Neural cell (in vitro differentiated cells): ENCODE results near the gene CYP4B1. TPM values are rescaled to one million over a fixed set of nuclear protein-coding genes. Genes with fewer than 3 reads are reported as not detected.

ENCODE experiments used
- H2AFZ ChIP-seq: fragments of 200-600, 300-800 bp; sonication (generic), shearing (Covaris generic); 2 replicates; pipeline ENCODE4 v1.6.0; 2014; ENCODE audit warnings: low read depth, mild to moderate bottlenecking, antibody characterized with exemption, low read length, moderate library complexity
- H3F3A ChIP-seq: fragments of 200-600 bp; shearing (Covaris generic); 2 replicates; pipeline ENCODE4 v1.6.1; 2016; ENCODE audit warnings: mild to moderate bottlenecking, moderate library complexity, mixed read lengths, antibody characterized with exemption, low read length; ENCODE audit not compliant: insufficient read depth, poor library complexity, severe bottlenecking
- H3K27ac ChIP-seq: fragments of 200-600, 300-800 bp; sonication (generic), shearing (Covaris generic); 2 replicates; pipeline ENCODE4 v1.5.1; 2014; ENCODE audit warnings: mild to moderate bottlenecking, low read length, moderate library complexity
- H3K27me3 ChIP-seq: fragments of 300-800, 200-600 bp; sonication (generic), shearing (Covaris generic); 2 replicates; pipeline ENCODE4 v1.6.0; 2014; ENCODE audit warnings: mild to moderate bottlenecking, low read depth, low read length, moderate library complexity; ENCODE audit not compliant: insufficient read depth
- H3K36me3 ChIP-seq: fragments of 300-800, 200-600 bp; sonication (generic), shearing (Covaris generic); 2 replicates; pipeline ENCODE4 v1.5.1; 2014; ENCODE audit warnings: mild to moderate bottlenecking, antibody characterized with exemption, low read length, moderate library complexity; ENCODE audit not compliant: insufficient read depth
- H3K4me2 ChIP-seq: fragments of 300-800, 200-600 bp; sonication (generic), shearing (Covaris generic); 2 replicates; pipeline ENCODE4 v1.6.0; 2014; ENCODE audit warnings: mild to moderate bottlenecking, low read length
- H3K4me3 ChIP-seq: fragments of 300-800, 200-600 bp; sonication (generic), shearing (Covaris generic); 2 replicates; pipeline ENCODE4 v1.5.1; 2014; ENCODE audit warnings: mild to moderate bottlenecking, low read length, moderate library complexity
- H3K79me2 ChIP-seq: fragments of 200-600 bp; shearing (Covaris generic); replicated peaks from 2 replicates; pipeline ENCODE4 v1.6.0; 2014; ENCODE audit warnings: mild to moderate bottlenecking, low read length, moderate library complexity; ENCODE audit not compliant: insufficient read depth
- H3K9ac ChIP-seq: fragments of 300-800, 200-600 bp; sonication (generic), shearing (Covaris generic); 2 replicates; pipeline ENCODE4 v1.6.1; 2016; ENCODE audit warnings: mild to moderate bottlenecking, low read length, mixed read lengths
- H3K9me2 ChIP-seq: fragments of 200-600 bp; shearing (Covaris generic); 2 replicates; pipeline ENCODE4 v1.6.1; 2016; ENCODE audit warnings: mild to moderate bottlenecking, low read length, mixed read lengths; ENCODE audit not compliant: insufficient read depth
- H3K9me3 ChIP-seq: fragments of 200-600, 300-800 bp; sonication (generic), shearing (Covaris generic); 2 replicates; pipeline ENCODE4 v1.6.1; 2016; ENCODE audit warnings: mild to moderate bottlenecking, mixed run types, low read length, moderate library complexity, mixed read lengths
- H4K20me1 ChIP-seq: fragments of 200-600 bp; shearing (Covaris generic); 2 replicates; pipeline ENCODE4 v1.6.1; 2016; ENCODE audit warnings: mild to moderate bottlenecking, mixed run types; ENCODE audit not compliant: insufficient read depth
- CTCF ChIP-seq: fragments of 450-650 bp; IDR thresholded peaks from 2 replicates; pipeline ENCODE4 v1.5.1; 2014; ENCODE audit warnings: antibody characterized with exemption, mild to moderate bottlenecking, moderate library complexity; ENCODE audit not compliant: poor library complexity, severe bottlenecking
- EP300 ChIP-seq: fragments of 450-650 bp; conservative IDR thresholded peaks from 2 replicates; pipeline ENCODE4 v1.6.1; 2014; ENCODE audit warnings: antibody characterized with exemption, mild to moderate bottlenecking, moderate library complexity; ENCODE audit not compliant: poor library complexity, severe bottlenecking
- EZH2 ChIP-seq: fragments of 200-600, 300-800 bp; shearing (Covaris generic), sonication (generic); IDR thresholded peaks from 2 replicates; pipeline ENCODE4 v1.6.1; 2014; ENCODE audit warnings: antibody characterized with exemption, low read length, borderline replicate concordance, mild to moderate bottlenecking; ENCODE audit not compliant: insufficient read depth, poor library complexity, severe bottlenecking
- MXI1 ChIP-seq: fragments of 450-650 bp; conservative IDR thresholded peaks from 2 replicates; pipeline ENCODE4 v1.6.1; 2014; ENCODE audit warnings: antibody characterized with exemption, mild to moderate bottlenecking; ENCODE audit not compliant: poor library complexity, severe bottlenecking
- POLR2AphosphoS5 ChIP-seq: IDR thresholded peaks from 2 replicates; pipeline ENCODE4 v1.6.1; 2012
- RAD21 ChIP-seq: fragments of 450-650 bp; conservative IDR thresholded peaks from 2 replicates; pipeline ENCODE4 v1.6.1; 2014; ENCODE audit warnings: antibody characterized with exemption, mild to moderate bottlenecking, moderate library complexity
- REST ChIP-seq: IDR thresholded peaks from 2 replicates; pipeline ENCODE4 v1.6.1; 2012; ENCODE audit warnings: borderline replicate concordance
- SMC3 ChIP-seq: fragments of 450-650 bp; conservative IDR thresholded peaks from 2 replicates; pipeline ENCODE4 v1.6.1; 2014; ENCODE audit warnings: antibody characterized with exemption, mild to moderate bottlenecking, moderate library complexity; ENCODE audit not compliant: poor library complexity
- TAF1 ChIP-seq: IDR thresholded peaks from 2 replicates; pipeline ENCODE4 v1.6.1; 2012; ENCODE audit warnings: low read depth
- polyA plus RNA-seq: library from polyadenylated mRNA; depleted of rRNA; stranded (reverse); fragments of >200 nt; gene quantifications from 2 replicates; pipeline ENCODE4 v1.2.3, GENCODE V29; 2014

The CYP4B1 gene
- polyA plus RNA-seq, 1 donor from 2014 or later: not detected

- no peaks in the 10 kb centered on the region for H3F3A ChIP-seq
- H2AFZ ChIP-seq: no peak overlapping the region
- H3K9me3 ChIP-seq: no peaks in the 10 kb centered on the region
- H3K79me2 ChIP-seq: no peaks in the 10 kb centered on the region
- no peak overlapping the region for H3K4me2 ChIP-seq
- no peaks in the 10 kb centered on the region for H3K36me3 ChIP-seq
- H3K27ac ChIP-seq: no peak overlapping the region
- no peaks in the 10 kb centered on the region for H3K9me2 ChIP-seq
- no peaks in the 10 kb centered on the region for H3K27me3 ChIP-seq
- TF ChIP-seq CTCF: no peak
- TF ChIP-seq EP300: no peak
- TF ChIP-seq POLR2AphosphoS5: no peak
- TF ChIP-seq RAD21: no peak
- no peak for TF ChIP-seq REST
- TF ChIP-seq TAF1: no peak
- no peak for TF ChIP-seq SMC3
- no peak for TF ChIP-seq EZH2
- no peak for TF ChIP-seq MXI1
- no peak overlapping the region for H3K4me3 ChIP-seq
- no peaks in the 10 kb centered on the region for H4K20me1 ChIP-seq
- H3K9ac ChIP-seq: no peak overlapping the region
Measured at GRCh38 chr1:46761740-46762139, 37.1 kb upstream of the CYP4B1 start.

- H3K4me2 ChIP-seq: no peak overlapping the region
- H3K9me2 ChIP-seq: no peaks in the 10 kb centered on the region
- no peaks in the 10 kb centered on the region for H3K9me3 ChIP-seq
- no peaks in the 10 kb centered on the region for H3K36me3 ChIP-seq
- no peaks in the 10 kb centered on the region for H4K20me1 ChIP-seq
- H3K27ac ChIP-seq: no peak overlapping the region
- no peak overlapping the region for H3K4me3 ChIP-seq
- H3F3A ChIP-seq: no peaks in the 10 kb centered on the region
- no peaks in the 10 kb centered on the region for H3K27me3 ChIP-seq
- TF ChIP-seq EZH2 (no peak), POLR2AphosphoS5 (no peak), TAF1 (no peak), SMC3 (no peak), CTCF (no peak), EP300 (no peak), RAD21 (no peak), MXI1 (no peak), REST (no peak)
- no peaks in the 10 kb centered on the region for H3K79me2 ChIP-seq
- H3K9ac ChIP-seq: no peak overlapping the region
- H2AFZ ChIP-seq: no peak overlapping the region
Measured at GRCh38 chr1:46764402-46764801, 34.4 kb upstream of the CYP4B1 start.
